Erythroblast (primary cell): ENCODE data around the gene PRKCE.

ENCODE experiments used
- DNase-seq, 2 experiments: peaks; one replicate each; lab custom pipeline; 2025; lab: John Stamatoyannopoulos, UW
- GATA1 ChIP-seq: IDR thresholded peaks from 2 replicates; pipeline ENCODE4 v1.6.1; 2011; ENCODE audit warnings: low read depth, mild to moderate bottlenecking, control low read depth, low read length, moderate library complexity
- POLR2A ChIP-seq: IDR thresholded peaks from 2 replicates; pipeline ENCODE4 v1.6.1; 2011; ENCODE audit warnings: mild to moderate bottlenecking, low read length

The PRKCE gene

GRCh38 chr2:46091004-46091403 lies 439.5 kb downstream of the PRKCE start:
- no peak for DNase-seq
- TF ChIP-seq GATA1 (no peak), POLR2A (no peak)

GRCh38 chr2:46091961-46092667 lies 440.6 kb downstream of the PRKCE start:
- no peak for TF ChIP-seq GATA1
- DNase-seq = no peak

GRCh38 chr2:46094689-46095088 lies 443.2 kb downstream of the PRKCE start:
- TF ChIP-seq GATA1 (no peak), POLR2A (no peak)
- no peak for DNase-seq

GRCh38 chr2:46095830-46096229 lies 444.4 kb downstream of the PRKCE start:
- TF ChIP-seq POLR2A = no peak
- TF ChIP-seq GATA1 = no peak
- no peak for DNase-seq

- no peak for DNase-seq
- no peak for TF ChIP-seq POLR2A
- no peak for TF ChIP-seq GATA1
These were observed 444.8 kb downstream of the PRKCE start for GRCh38 chr2:46096260-46096659.

- no peak for DNase-seq
- no peak for TF ChIP-seq POLR2A
- no peak for TF ChIP-seq GATA1
These were observed 446.4 kb downstream of the PRKCE start for GRCh38 chr2:46097714-46098480.

- TF ChIP-seq POLR2A (no peak), GATA1 (no peak)
- no peak for DNase-seq
These were observed 447.2 kb downstream of the PRKCE start for GRCh38 chr2:46098621-46099062.

- DNase-seq = no peak
- no peak for TF ChIP-seq GATA1
- TF ChIP-seq POLR2A = no peak
These were observed 450.2 kb downstream of the PRKCE start for GRCh38 chr2:46101557-46102220.

GRCh38 chr2:46106690-46107089 lies 455.2 kb downstream of the PRKCE start:
- DNase-seq = no peak
- no peak for TF ChIP-seq GATA1
- TF ChIP-seq POLR2A = no peak

GRCh38 chr2:46114996-46115395 lies 463.5 kb downstream of the PRKCE start:
- no peak for TF ChIP-seq POLR2A
- TF ChIP-seq GATA1 = no peak
- DNase-seq = no peak

- no peak for TF ChIP-seq POLR2A
- TF ChIP-seq GATA1 = no peak
- DNase-seq = no peak
These were observed 464.7 kb downstream of the PRKCE start for GRCh38 chr2:46116150-46116549.

GRCh38 chr2:46116553-46116991 lies 465.1 kb downstream of the PRKCE start:
- TF ChIP-seq GATA1 (no peak), POLR2A (no peak)
- DNase-seq = no peak

GRCh38 chr2:46117379-46117778 lies 465.9 kb downstream of the PRKCE start:
- TF ChIP-seq POLR2A = no peak
- no peak for TF ChIP-seq GATA1
- no peak for DNase-seq

GRCh38 chr2:46117994-46118393 lies 466.5 kb downstream of the PRKCE start:
- DNase-seq = no peak
- no peak for TF ChIP-seq POLR2A
- no peak for TF ChIP-seq GATA1
